OCI-LY3 (cell line): ENCODE measurements around the gene RSPH1.
A peak's percentile ranks its signal among the peaks of the same experiment; 100 is the strongest.

Experiments
- H2AFZ ChIP-seq: fragments of 200-600, 300-600 bp; shearing (Covaris generic); 2 replicates; pipeline ENCODE4 v1.6.0; 2014; ENCODE audit warnings: antibody characterized with exemption, low read depth, low read length
- H3K27ac ChIP-seq: fragments of 200-600, 300-600 bp; sonication (generic); 2 replicates; pipeline ENCODE4 v1.5.1; 2014; ENCODE audit warnings: mild to moderate bottlenecking, low read length, moderate library complexity, mixed read lengths
- H3K27me3 ChIP-seq: fragments of 200-600, 300-600 bp; sonication (generic); 2 replicates; pipeline ENCODE4 v1.6.1; 2014; ENCODE audit warnings: low read depth, low read length, mixed read lengths
- H3K36me3 ChIP-seq: fragments of 200-600, 300-600 bp; sonication (generic); replicated peaks from 2 replicates; pipeline ENCODE3; 2014; ENCODE audit warnings: low read depth, low read length, mixed read lengths
- H3K4me1 ChIP-seq: fragments of 300-600, 200-600 bp; sonication (generic); 2 replicates; pipeline ENCODE4 v1.6.1; 2014; ENCODE audit warnings: low read length, mixed read lengths
- H3K4me2 ChIP-seq: fragments of 200-600, 300-600 bp; sonication (generic); 2 replicates; pipeline ENCODE4 v1.6.1; 2014; ENCODE audit warnings: low read length, mixed read lengths
- H3K4me3 ChIP-seq: fragments of 300-600, 200-600 bp; sonication (generic); 2 replicates; pipeline ENCODE4 v1.5.1; 2014; ENCODE audit warnings: antibody characterized with exemption, mild to moderate bottlenecking, low read length, moderate library complexity
- H3K79me2 ChIP-seq: fragments of 300-600, 200-600 bp; shearing (Covaris generic); 2 replicates; pipeline ENCODE4 v1.6.1; 2014; ENCODE audit warnings: mild to moderate bottlenecking, low read length, mixed read lengths
- H3K9ac ChIP-seq: fragments of 300-600, 200-600 bp; shearing (Covaris generic); 2 replicates; pipeline ENCODE4 v1.6.0; 2014; ENCODE audit warnings: mild to moderate bottlenecking, low read length, moderate library complexity
- H3K9me3 ChIP-seq: fragments of 200-600, 300-600 bp; shearing (Covaris generic); 2 replicates; pipeline ENCODE4 v1.6.1; 2014; ENCODE audit warnings: low read length, mixed read lengths; ENCODE audit not compliant: insufficient read depth
- H4K20me1 ChIP-seq: fragments of 200-600, 300-600 bp; sonication (generic); 2 replicates; pipeline ENCODE4 v1.6.1; 2016; ENCODE audit warnings: low read length, mixed read lengths; ENCODE audit not compliant: insufficient read depth
- CTCF ChIP-seq: fragments of 200-600, 300-600 bp; sonication (generic); IDR thresholded peaks from 2 replicates; pipeline ENCODE4 v1.5.1; 2014; ENCODE audit warnings: antibody characterized with exemption, low read length, low read depth
- EZH2phosphoT487 ChIP-seq: fragments of 200-600 bp; shearing (Covaris generic); IDR thresholded peaks from 2 replicates; pipeline ENCODE4 v1.6.1; 2018; ENCODE audit warnings: antibody characterized with exemption, mixed run types, low read depth

RSPH1 gene

DNA sequence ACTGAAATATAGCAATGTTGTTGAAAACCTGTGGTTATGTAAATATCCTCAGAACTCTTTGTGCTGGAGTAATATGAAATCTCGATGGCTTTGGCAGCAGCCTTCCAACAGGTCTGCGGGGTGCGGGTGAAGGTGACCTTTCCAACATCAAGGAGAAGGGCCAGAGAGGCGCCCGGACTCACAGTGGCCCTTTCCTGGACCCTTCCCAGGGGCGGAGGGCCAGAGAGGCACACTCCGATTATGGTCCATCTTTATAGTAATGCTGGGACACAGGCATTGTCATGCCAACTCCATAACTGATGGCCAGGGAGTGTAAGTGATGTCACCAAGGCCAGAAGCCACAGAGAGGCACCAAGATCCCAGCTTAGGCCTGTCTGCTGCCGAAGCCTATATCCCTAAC lies 35.7 kb upstream of the RSPH1 start:
- H3K36me3 ChIP-seq, result peaks cover 1% of the 10 kb centered on the region
- no peaks in the 10 kb centered on the region for H3K27me3 ChIP-seq
- H2AFZ ChIP-seq, result no peak overlapping the region
- no peaks in the 10 kb centered on the region for H4K20me1 ChIP-seq
- H3K9ac ChIP-seq, result no peak overlapping the region
- H3K4me3 ChIP-seq, result no peak overlapping the region
- no peak overlapping the region for H3K27ac ChIP-seq
- no peaks in the 10 kb centered on the region for H3K9me3 ChIP-seq
- peaks cover 69% of the 10 kb centered on the region for H3K4me1 ChIP-seq
- H3K4me2 ChIP-seq, result no peak overlapping the region
- TF ChIP-seq CTCF (no peak), EZH2phosphoT487 (no peak)
- H3K79me2 ChIP-seq, result no peaks in the 10 kb centered on the region

GRCh38 chr21:42530167-42530518 lies 34.1 kb upstream of the RSPH1 start:
- H3K4me2 ChIP-seq, result no peak overlapping the region
- no peaks in the 10 kb centered on the region for H3K27me3 ChIP-seq
- TF ChIP-seq CTCF (no peak), EZH2phosphoT487 (no peak)

DNA sequence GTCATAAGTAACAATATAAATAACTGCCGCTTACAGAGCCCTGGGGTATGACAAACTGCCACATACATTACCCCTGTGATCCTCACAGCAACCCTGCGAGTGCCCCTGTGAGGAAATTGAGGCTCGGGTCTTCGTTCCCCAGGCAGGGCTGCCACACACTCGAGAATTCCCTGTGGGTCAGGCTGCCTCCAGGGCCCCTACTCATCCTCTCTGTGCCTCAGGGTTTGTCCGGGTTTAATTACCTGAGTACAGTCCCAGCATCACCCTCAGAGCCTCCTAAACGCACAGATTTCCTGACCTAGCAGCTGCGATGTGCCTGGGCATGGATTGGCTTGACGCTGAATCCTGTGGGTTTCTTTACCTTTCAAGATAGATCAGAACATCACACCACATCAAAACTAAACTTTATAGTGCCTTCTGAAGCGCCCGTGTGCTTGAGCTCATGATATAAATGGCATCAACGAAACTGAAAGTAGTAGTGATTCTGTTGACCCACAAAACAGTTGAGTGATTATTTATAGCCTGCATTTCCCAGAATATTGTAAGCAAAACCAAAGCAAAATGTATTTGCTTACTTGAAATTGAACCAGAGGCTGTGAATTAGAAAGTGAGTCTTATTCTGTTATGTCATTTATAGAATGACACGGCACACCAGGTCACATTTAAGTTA lies 31.6 kb upstream of the RSPH1 start:
- peaks cover 51% of the 10 kb centered on the region for H3K4me1 ChIP-seq
- no peaks in the 10 kb centered on the region for H3K79me2 ChIP-seq
- peaks cover 20% of the 10 kb centered on the region for H3K36me3 ChIP-seq
- peak overlapping the region; percentile 56 for H3K4me3 ChIP-seq
- no peak overlapping the region for H2AFZ ChIP-seq
- peak overlapping the region; percentile 25; the same call in 1 of the 2 replicates for H3K27ac ChIP-seq
- H3K27me3 ChIP-seq, result no peaks in the 10 kb centered on the region
- H4K20me1 ChIP-seq, result no peaks in the 10 kb centered on the region
- TF ChIP-seq CTCF (no peak), EZH2phosphoT487 (no peak)
- peak overlapping the region; percentile 83 for H3K4me2 ChIP-seq
- no peaks in the 10 kb centered on the region for H3K9me3 ChIP-seq
- no peak overlapping the region for H3K9ac ChIP-seq

More at GRCh38 chr21:42530167-42530518, 34.1 kb upstream of the RSPH1 start:
- Histone ChIP-seq H2AFZ (no peak overlapping the region), H3K79me2 (no peaks in the 10 kb centered on the region), H3K4me3 (no peak overlapping the region), H4K20me1 (no peaks in the 10 kb centered on the region), H3K36me3 (peaks cover 10% of the 10 kb centered on the region), H3K9me3 (no peaks in the 10 kb centered on the region), H3K4me1 (peaks cover 61% of the 10 kb centered on the region), H3K9ac (no peak overlapping the region), H3K27ac (no peak overlapping the region)

DNA sequence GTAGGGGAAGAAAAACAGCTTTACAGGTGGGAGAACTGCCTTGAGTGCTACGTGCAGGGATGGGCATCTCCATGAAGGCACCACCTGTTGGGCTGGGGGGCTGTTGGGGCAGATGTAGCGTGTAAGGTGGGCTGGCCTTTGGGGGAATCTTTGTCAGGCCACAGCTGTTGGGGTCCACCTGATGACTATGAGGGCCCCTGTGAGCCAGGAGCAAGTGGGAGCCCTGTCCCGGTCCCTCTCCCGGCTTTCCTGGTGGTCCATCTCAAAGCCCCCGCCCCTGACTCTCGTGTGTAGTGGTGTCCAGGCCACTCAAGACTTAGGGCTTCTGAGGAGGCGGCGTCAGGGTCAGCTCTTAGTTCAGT lies 31.1 kb upstream of the RSPH1 start:
- no peak for TF ChIP-seq EZH2phosphoT487
- no peak for TF ChIP-seq CTCF
- Histone ChIP-seq H3K79me2 (no peaks in the 10 kb centered on the region), H3K4me2 (peak overlapping the region; percentile 83), H2AFZ (no peak overlapping the region), H3K9ac (no peak overlapping the region), H3K27me3 (no peaks in the 10 kb centered on the region), H3K27ac (no peak overlapping the region), H3K36me3 (peaks cover 21% of the 10 kb centered on the region), H3K4me1 (peaks cover 47% of the 10 kb centered on the region), H4K20me1 (no peaks in the 10 kb centered on the region), H3K4me3 (no peak overlapping the region), H3K9me3 (no peaks in the 10 kb centered on the region)
